DOHH2 (cell line): ENCODE data around the gene COX7A2.

Experiments used
- EZH2phosphoT487 ChIP-seq: fragments of 200-600 bp; sonication (generic); IDR thresholded peaks from 2 replicates; pipeline ENCODE4 v1.6.1; 2017; ENCODE audit warnings: borderline replicate concordance, mild to moderate bottlenecking, antibody characterized with exemption, low read length, moderate library complexity, mixed read lengths
- TF ChIP-seq, protein P1 (sequence below): fragments of 200-600 bp; sonication (generic); IDR thresholded peaks from one replicate; pipeline ENCODE4 v1.5.1; 2014; ENCODE audit warnings: antibody characterized with exemption, mild to moderate bottlenecking, low read depth, low read length; ENCODE audit not compliant: poor library complexity, severe bottlenecking

DNA sequence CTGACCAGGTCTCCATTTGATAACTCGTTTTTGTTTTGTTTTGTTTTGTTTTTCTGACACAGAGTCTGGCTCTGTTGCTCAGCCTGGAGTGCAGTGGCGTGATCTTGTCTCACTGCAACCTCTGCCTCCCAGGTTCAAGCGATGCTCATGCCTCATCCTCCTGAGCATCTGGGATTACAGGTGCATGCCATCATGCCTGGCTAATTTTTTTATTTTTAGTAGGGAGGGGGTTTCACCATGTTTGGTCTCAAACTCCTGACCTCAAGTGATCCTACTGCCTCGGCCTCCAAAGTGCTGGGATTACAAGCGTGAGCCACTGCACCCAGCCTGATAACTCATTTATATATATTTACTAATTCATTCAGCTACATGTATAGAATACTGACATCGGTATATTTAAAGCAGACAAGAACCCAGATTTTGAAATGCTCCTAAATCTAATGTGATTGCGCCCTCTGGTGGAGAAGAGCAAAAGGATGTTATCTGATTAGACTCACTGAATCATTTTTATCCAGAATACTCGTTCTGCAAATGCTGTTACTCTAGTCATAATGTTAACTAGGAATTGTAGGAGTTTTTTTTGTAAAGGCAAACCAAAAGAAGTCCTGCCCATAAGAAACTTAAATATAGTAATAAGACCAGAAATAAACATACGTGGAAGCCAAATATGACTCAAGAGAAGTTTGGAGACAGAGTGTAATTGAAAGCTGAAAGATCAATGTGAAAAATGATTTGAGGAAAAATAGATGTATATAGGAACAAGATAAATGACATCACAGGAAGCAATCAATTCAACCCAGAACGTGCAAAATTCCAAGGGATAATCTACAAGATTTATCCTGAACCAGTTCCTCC is 32.5 kb downstream of the COX7A2 start:
- TF ChIP-seq, protein P1, sequence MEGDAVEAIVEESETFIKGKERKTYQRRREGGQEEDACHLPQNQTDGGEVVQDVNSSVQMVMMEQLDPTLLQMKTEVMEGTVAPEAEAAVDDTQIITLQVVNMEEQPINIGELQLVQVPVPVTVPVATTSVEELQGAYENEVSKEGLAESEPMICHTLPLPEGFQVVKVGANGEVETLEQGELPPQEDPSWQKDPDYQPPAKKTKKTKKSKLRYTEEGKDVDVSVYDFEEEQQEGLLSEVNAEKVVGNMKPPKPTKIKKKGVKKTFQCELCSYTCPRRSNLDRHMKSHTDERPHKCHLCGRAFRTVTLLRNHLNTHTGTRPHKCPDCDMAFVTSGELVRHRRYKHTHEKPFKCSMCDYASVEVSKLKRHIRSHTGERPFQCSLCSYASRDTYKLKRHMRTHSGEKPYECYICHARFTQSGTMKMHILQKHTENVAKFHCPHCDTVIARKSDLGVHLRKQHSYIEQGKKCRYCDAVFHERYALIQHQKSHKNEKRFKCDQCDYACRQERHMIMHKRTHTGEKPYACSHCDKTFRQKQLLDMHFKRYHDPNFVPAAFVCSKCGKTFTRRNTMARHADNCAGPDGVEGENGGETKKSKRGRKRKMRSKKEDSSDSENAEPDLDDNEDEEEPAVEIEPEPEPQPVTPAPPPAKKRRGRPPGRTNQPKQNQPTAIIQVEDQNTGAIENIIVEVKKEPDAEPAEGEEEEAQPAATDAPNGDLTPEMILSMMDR: peak; percentile 76
- TF ChIP-seq EZH2phosphoT487: no peak
